Bronchial epithelial cell (primary cell): ENCODE data around the gene ATXN10. TPM values are rescaled to one million over a fixed set of nuclear protein-coding genes. Genes with fewer than 3 reads are reported as not detected.
A peak's percentile ranks its signal among the peaks of the same experiment; 100 is the strongest.
"Not testable (repeated sequence)": the region's sequence is repeated elsewhere in the genome, so short reads cannot be mapped to it uniquely, and the experiment has no call there.

Source experiments
- DNase-seq: peaks from one replicate; pipeline ENCODE4 v3.0.0-alpha.2; 2010; ENCODE audit warnings: low read depth
- FAIRE-seq: peaks from 2 replicates; lab custom pipeline; 2011; peaks lifted over from hg19 to GRCh38; lab: Jason Lieb, UNC
- H3K27me3 ChIP-seq: 2 replicates; pipeline ENCODE4 v1.5.1; 2011; ENCODE audit warnings: low read length; ENCODE audit not compliant: control insufficient read depth, insufficient read depth
- H3K36me3 ChIP-seq: 2 replicates; pipeline ENCODE4 v1.5.1; 2011; ENCODE audit warnings: low read length; ENCODE audit not compliant: control insufficient read depth, insufficient read depth
- H3K4me3 ChIP-seq: 2 replicates; pipeline ENCODE4 v1.5.1; 2011; ENCODE audit warnings: mild to moderate bottlenecking, low read depth, low read length, control low read depth
- CTCF ChIP-seq: IDR thresholded peaks from 2 replicates; pipeline ENCODE4 v1.5.1; 2011; ENCODE audit warnings: mild to moderate bottlenecking, moderate library complexity, low read length, control low read depth, inconsistent platforms; ENCODE audit not compliant: insufficient read depth, severe bottlenecking
- total RNA-seq: library from RNA; depleted of rRNA; stranded (reverse); fragments of >200 nt; gene quantifications from 2 replicates; pipeline ENCODE4 v1.2.1, GENCODE V29; 2014

Gene ATXN10
- total RNA-seq, 1 donor from 2014 or later, result 81.9 TPM

- FAIRE-seq (no peak), DNase-seq (peak; percentile 69)
- H3K36me3 ChIP-seq, result peaks cover 2% of the 10 kb centered on the region
Measured at GRCh38 chr22:45709060-45709739, 37.6 kb downstream of the ATXN10 start.

DNA sequence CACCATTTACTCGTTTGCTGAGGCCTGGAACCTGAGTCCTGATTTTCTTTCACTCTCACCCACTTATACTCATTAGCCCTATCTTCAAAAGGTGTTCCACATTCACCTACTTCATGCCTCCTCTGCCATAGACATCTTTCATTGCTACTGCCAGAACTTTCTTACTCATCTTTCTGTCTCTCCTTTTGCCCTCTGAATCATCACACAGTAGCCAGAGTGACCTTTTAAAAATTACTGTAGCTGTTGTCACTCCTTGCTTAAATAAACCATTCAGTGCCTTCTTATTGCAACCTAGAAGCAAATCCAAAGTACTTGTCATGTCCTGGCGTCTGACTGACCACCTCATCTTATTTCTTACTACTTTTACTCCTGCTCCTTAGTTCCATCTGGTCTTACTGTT lies 38.2 kb downstream of the ATXN10 start:
- Histone ChIP-seq H3K36me3 (peaks cover 3% of the 10 kb centered on the region), H3K27me3 (no peaks in the 10 kb centered on the region), H3K4me3 (no peak overlapping the region)
- FAIRE-seq (no peak), DNase-seq (peak; percentile 37)
- TF ChIP-seq CTCF, result no peak

More at GRCh38 chr22:45709060-45709739, 37.6 kb downstream of the ATXN10 start:
- TF ChIP-seq CTCF, result no peak
- Histone ChIP-seq H3K27me3 (no peaks in the 10 kb centered on the region), H3K4me3 (no peak overlapping the region)

GRCh38 chr22:45710469-45710868 lies 38.8 kb downstream of the ATXN10 start:
- DNase-seq, result no peak
- TF ChIP-seq CTCF, result no peak
- no peak overlapping the region for H3K4me3 ChIP-seq
- H3K27me3 ChIP-seq, result no peaks in the 10 kb centered on the region
- no peak for FAIRE-seq
- H3K36me3 ChIP-seq, result peaks cover 3% of the 10 kb centered on the region

GRCh38 chr22:45714390-45714789 lies 42.8 kb downstream of the ATXN10 start:
- FAIRE-seq, H3K4me3 ChIP-seq, DNase-seq, H3K27me3 ChIP-seq, H3K36me3 ChIP-seq: not testable (repeated sequence)

- TF ChIP-seq CTCF, result no peak
- Histone ChIP-seq H3K4me3 (no peak overlapping the region), H3K27me3 (no peaks in the 10 kb centered on the region), H3K36me3 (peaks cover 9% of the 10 kb centered on the region)
- FAIRE-seq (no peak), DNase-seq (peak; percentile 83)
Measured at GRCh38 chr22:45717789-45718188, 46.2 kb downstream of the ATXN10 start.

- DNase-seq (no peak), FAIRE-seq (no peak)
- H3K36me3 ChIP-seq, result peaks cover 9% of the 10 kb centered on the region
- TF ChIP-seq CTCF, result no peak
- H3K4me3 ChIP-seq, result no peak overlapping the region
- H3K27me3 ChIP-seq, result no peaks in the 10 kb centered on the region
Measured at GRCh38 chr22:45718391-45718790, 46.8 kb downstream of the ATXN10 start.
